WTC11 (cell line): ENCODE measurements around the gene ATF3. TPM values are rescaled to one million over a fixed set of nuclear protein-coding genes. Genes with fewer than 3 reads are reported as not detected.

Source experiments
- AR ChIP-seq: fragments of 250-450 bp; sonication (Bioruptor Pico); IDR thresholded peaks from 2 replicates; pipeline ENCODE4 v1.9.0; 2021; ENCODE audit warnings: mild to moderate bottlenecking
- ATF1 ChIP-seq: sonication (generic); formaldehyde crosslinking; IDR thresholded peaks from 2 replicates; pipeline ENCODE4 v1.8.1; 2023; ENCODE audit warnings: mild to moderate bottlenecking, moderate library complexity, missing genetic modification reagents
- ATF3 ChIP-seq: sonication (generic); formaldehyde crosslinking; conservative IDR thresholded peaks from 2 replicates; pipeline ENCODE4 v1.8.1; 2022; ENCODE audit warnings: mild to moderate bottlenecking, missing genetic modification reagents
- CREM ChIP-seq: sonication (generic); formaldehyde crosslinking; IDR thresholded peaks from 2 replicates; pipeline ENCODE4 v1.8.1; 2022; ENCODE audit warnings: mild to moderate bottlenecking, missing genetic modification reagents, moderate library complexity
- ESRRA ChIP-seq: sonication (generic); formaldehyde crosslinking; IDR thresholded peaks from 2 replicates; pipeline ENCODE4 v1.8.1; 2022; ENCODE audit warnings: mild to moderate bottlenecking, missing genetic modification reagents, borderline replicate concordance
- FOXP1 ChIP-seq: sonication (generic); formaldehyde crosslinking; IDR thresholded peaks from 2 replicates; pipeline ENCODE4 v1.8.0; 2022; ENCODE audit warnings: missing genetic modification reagents, mild to moderate bottlenecking, moderate library complexity, borderline replicate concordance
- JAZF1 ChIP-seq: fragments of 250-450 bp; sonication (Bioruptor Pico); IDR thresholded peaks from 2 replicates; pipeline ENCODE4 v1.9.0; 2021; ENCODE audit warnings: moderate library complexity, mild to moderate bottlenecking, inconsistent platforms
- JUN ChIP-seq: sonication (generic); formaldehyde crosslinking; IDR thresholded peaks from 2 replicates; pipeline ENCODE4 v1.8.0; 2023; ENCODE audit warnings: mild to moderate bottlenecking, missing genetic modification reagents
- MYBL2 ChIP-seq: sonication (generic); formaldehyde crosslinking; IDR thresholded peaks from 2 replicates; pipeline ENCODE4 v1.8.1; 2023; ENCODE audit warnings: mild to moderate bottlenecking, moderate library complexity, missing genetic modification reagents
- NR2C2 ChIP-seq: sonication (generic); formaldehyde crosslinking; IDR thresholded peaks from 2 replicates; pipeline ENCODE4 v1.8.0; 2022; ENCODE audit warnings: mild to moderate bottlenecking, missing genetic modification reagents
- NR3C1 ChIP-seq: sonication (generic); formaldehyde crosslinking; conservative IDR thresholded peaks from 2 replicates; pipeline ENCODE4 v1.8.1; 2023; ENCODE audit warnings: low read depth, mild to moderate bottlenecking, missing genetic modification reagents
- PRRX2 ChIP-seq: fragments of 250-450 bp; sonication (Bioruptor Pico); IDR thresholded peaks from 2 replicates; pipeline ENCODE4 v1.8.0; 2021; ENCODE audit warnings: mild to moderate bottlenecking
- RELA ChIP-seq: sonication (generic); formaldehyde crosslinking; IDR thresholded peaks from 2 replicates; pipeline ENCODE4 v1.8.1; 2022; ENCODE audit warnings: missing genetic modification reagents, mild to moderate bottlenecking, borderline replicate concordance
- RORB ChIP-seq: fragments of 250-450 bp; sonication (Bioruptor Pico); IDR thresholded peaks from 2 replicates; pipeline ENCODE4 v1.9.0; 2021; ENCODE audit warnings: mild to moderate bottlenecking
- SP1 ChIP-seq: sonication (generic); formaldehyde crosslinking; conservative IDR thresholded peaks from 2 replicates; pipeline ENCODE4 v1.8.1; 2022; ENCODE audit warnings: missing genetic modification reagents
- TEAD1 ChIP-seq: sonication (generic); formaldehyde crosslinking; IDR thresholded peaks from 2 replicates; pipeline ENCODE4 v1.8.0; 2022; ENCODE audit warnings: mild to moderate bottlenecking, missing genetic modification reagents
- TEAD4 ChIP-seq: sonication (generic); formaldehyde crosslinking; IDR thresholded peaks from 2 replicates; pipeline ENCODE4 v1.8.0; 2022; ENCODE audit warnings: mild to moderate bottlenecking, missing genetic modification reagents
- TP53 ChIP-seq: sonication (generic); formaldehyde crosslinking; IDR thresholded peaks from 2 replicates; pipeline ENCODE4 v1.8.1; 2023; ENCODE audit warnings: mild to moderate bottlenecking, missing genetic modification reagents
- USF1 ChIP-seq: sonication (generic); formaldehyde crosslinking; IDR thresholded peaks from 2 replicates; pipeline ENCODE4 v1.8.0; 2022; ENCODE audit warnings: mild to moderate bottlenecking, missing genetic modification reagents
- ZNF121 ChIP-seq: sonication (generic); formaldehyde crosslinking; IDR thresholded peaks from 2 replicates; pipeline ENCODE4 v1.8.0; 2023; ENCODE audit warnings: missing genetic modification reagents
- ZNF317 ChIP-seq: sonication (generic); formaldehyde crosslinking; IDR thresholded peaks from 2 replicates; pipeline ENCODE4 v1.8.1; 2023; ENCODE audit warnings: low read depth, mild to moderate bottlenecking, moderate library complexity, missing genetic modification reagents, borderline replicate concordance
- ZNF512 ChIP-seq: sonication (generic); formaldehyde crosslinking; IDR thresholded peaks from 2 replicates; pipeline ENCODE4 v1.8.1; 2022; ENCODE audit warnings: missing genetic modification reagents, borderline replicate concordance
- total RNA-seq: library from RNA; stranded (reverse); gene quantifications from 3 replicates; pipeline ENCODE4 v1.2.3, GENCODE V29; 2021
- TF ChIP-seq, protein P1 (sequence below): sonication (generic); formaldehyde crosslinking; IDR thresholded peaks from 2 replicates; pipeline ENCODE4 v1.8.1; 2022; ENCODE audit warnings: low read depth, missing genetic modification reagents, borderline replicate concordance
- TF ChIP-seq, protein P2 (sequence below): sonication (generic); formaldehyde crosslinking; IDR thresholded peaks from 2 replicates; pipeline ENCODE4 v1.8.0; 2022; ENCODE audit warnings: mild to moderate bottlenecking, missing genetic modification reagents
- TF ChIP-seq, protein P3 (sequence below): sonication (generic); formaldehyde crosslinking; IDR thresholded peaks from 2 replicates; pipeline ENCODE4 v1.8.1; 2023; ENCODE audit warnings: mild to moderate bottlenecking, missing genetic modification reagents
- TF ChIP-seq, protein P4 (sequence below): sonication (generic); formaldehyde crosslinking; IDR thresholded peaks from 2 replicates; pipeline ENCODE4 v1.8.0; 2022; ENCODE audit warnings: mild to moderate bottlenecking, missing genetic modification reagents
- TF ChIP-seq, protein P5 (sequence below): sonication (generic); formaldehyde crosslinking; IDR thresholded peaks from 2 replicates; pipeline ENCODE4 v1.8.1; 2022; ENCODE audit warnings: low read depth, mild to moderate bottlenecking, moderate library complexity, missing genetic modification reagents, borderline replicate concordance

The ATF3 gene
- total RNA-seq, 1 experiment from 2014 or later, result 19.4 TPM

DNA sequence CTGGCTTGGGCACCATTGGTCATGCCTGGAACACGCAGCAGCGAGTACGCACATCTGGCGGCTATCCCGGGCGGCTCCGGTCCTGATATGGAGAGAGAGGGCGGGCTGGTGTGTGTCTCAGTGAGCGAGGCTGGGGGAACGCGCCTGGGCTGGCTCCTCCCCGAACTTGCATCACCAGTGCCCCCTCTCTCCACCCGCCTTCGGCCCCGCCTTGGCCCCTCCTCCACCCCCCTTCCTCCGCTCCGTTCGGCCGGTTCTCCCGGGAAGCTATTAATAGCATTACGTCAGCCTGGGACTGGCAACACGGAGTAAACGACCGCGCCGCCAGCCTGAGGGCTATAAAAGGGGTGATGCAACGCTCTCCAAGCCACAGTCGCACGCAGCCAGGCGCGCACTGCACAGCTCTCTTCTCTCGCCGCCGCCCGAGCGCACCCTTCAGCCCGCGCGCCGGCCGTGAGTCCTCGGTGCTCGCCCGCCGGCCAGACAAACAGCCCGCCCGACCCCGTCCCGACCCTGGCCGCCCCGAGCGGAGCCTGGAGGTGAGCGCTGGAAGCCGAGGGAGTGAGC lies at the start of gene ATF3 (continued):
- TF ChIP-seq ESRRA (CRISPR knock-in tag), result no peak
- TF ChIP-seq, protein P1, sequence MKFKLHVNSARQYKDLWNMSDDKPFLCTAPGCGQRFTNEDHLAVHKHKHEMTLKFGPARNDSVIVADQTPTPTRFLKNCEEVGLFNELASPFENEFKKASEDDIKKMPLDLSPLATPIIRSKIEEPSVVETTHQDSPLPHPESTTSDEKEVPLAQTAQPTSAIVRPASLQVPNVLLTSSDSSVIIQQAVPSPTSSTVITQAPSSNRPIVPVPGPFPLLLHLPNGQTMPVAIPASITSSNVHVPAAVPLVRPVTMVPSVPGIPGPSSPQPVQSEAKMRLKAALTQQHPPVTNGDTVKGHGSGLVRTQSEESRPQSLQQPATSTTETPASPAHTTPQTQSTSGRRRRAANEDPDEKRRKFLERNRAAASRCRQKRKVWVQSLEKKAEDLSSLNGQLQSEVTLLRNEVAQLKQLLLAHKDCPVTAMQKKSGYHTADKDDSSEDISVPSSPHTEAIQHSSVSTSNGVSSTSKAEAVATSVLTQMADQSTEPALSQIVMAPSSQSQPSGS (CRISPR knock-in tag), result no peak
- peak; percentile 59; the same call in 1 of the 2 replicates for TF ChIP-seq CREM (CRISPR knock-in tag)
- TF ChIP-seq MYBL2 (CRISPR knock-in tag), result peak; percentile 64; the same call in 1 of the 2 replicates
- TF ChIP-seq, protein P2, sequence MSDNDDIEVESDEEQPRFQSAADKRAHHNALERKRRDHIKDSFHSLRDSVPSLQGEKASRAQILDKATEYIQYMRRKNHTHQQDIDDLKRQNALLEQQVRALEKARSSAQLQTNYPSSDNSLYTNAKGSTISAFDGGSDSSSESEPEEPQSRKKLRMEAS (CRISPR knock-in tag), result peak; percentile 86; the same call in 1 of the 2 replicates
- no peak for TF ChIP-seq NR3C1 (CRISPR knock-in tag)
- TF ChIP-seq, protein P3, sequence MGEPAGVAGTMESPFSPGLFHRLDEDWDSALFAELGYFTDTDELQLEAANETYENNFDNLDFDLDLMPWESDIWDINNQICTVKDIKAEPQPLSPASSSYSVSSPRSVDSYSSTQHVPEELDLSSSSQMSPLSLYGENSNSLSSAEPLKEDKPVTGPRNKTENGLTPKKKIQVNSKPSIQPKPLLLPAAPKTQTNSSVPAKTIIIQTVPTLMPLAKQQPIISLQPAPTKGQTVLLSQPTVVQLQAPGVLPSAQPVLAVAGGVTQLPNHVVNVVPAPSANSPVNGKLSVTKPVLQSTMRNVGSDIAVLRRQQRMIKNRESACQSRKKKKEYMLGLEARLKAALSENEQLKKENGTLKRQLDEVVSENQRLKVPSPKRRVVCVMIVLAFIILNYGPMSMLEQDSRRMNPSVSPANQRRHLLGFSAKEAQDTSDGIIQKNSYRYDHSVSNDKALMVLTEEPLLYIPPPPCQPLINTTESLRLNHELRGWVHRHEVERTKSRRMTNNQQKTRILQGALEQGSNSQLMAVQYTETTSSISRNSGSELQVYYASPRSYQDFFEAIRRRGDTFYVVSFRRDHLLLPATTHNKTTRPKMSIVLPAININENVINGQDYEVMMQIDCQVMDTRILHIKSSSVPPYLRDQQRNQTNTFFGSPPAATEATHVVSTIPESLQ (CRISPR knock-in tag), result no peak
- 0 out of 2 replicates have a peak, but pooled peaks have one; percentile 31 for TF ChIP-seq ZNF317 (CRISPR knock-in tag)
- TF ChIP-seq, protein P4, sequence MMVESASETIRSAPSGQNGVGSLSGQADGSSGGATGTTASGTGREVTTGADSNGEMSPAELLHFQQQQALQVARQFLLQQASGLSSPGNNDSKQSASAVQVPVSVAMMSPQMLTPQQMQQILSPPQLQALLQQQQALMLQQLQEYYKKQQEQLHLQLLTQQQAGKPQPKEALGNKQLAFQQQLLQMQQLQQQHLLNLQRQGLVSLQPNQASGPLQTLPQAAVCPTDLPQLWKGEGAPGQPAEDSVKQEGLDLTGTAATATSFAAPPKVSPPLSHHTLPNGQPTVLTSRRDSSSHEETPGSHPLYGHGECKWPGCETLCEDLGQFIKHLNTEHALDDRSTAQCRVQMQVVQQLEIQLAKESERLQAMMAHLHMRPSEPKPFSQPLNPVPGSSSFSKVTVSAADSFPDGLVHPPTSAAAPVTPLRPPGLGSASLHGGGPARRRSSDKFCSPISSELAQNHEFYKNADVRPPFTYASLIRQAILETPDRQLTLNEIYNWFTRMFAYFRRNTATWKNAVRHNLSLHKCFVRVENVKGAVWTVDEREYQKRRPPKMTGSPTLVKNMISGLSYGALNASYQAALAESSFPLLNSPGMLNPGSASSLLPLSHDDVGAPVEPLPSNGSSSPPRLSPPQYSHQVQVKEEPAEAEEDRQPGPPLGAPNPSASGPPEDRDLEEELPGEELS (CRISPR knock-in tag), result no peak
- TF ChIP-seq PRRX2 (CRISPR knock-in tag), result 0 out of 2 replicates have a peak, but pooled peaks have one; percentile 50
- TF ChIP-seq RORB (CRISPR knock-in tag), result peak; percentile 38; the same call in 1 of the 2 replicates
- TF ChIP-seq AR (CRISPR knock-in tag), result 0 out of 2 replicates have a peak, but pooled peaks have one; percentile 19
- peak; percentile 98 for TF ChIP-seq ATF3 (CRISPR knock-in tag)
- TF ChIP-seq USF1 (CRISPR knock-in tag), result no peak
- TF ChIP-seq JAZF1 (CRISPR knock-in tag), result no peak
- TF ChIP-seq TEAD1 (CRISPR knock-in tag), result peak; percentile 40; the same call in 1 of the 2 replicates
- TF ChIP-seq ZNF121, result no peak
- TF ChIP-seq, protein P5, sequence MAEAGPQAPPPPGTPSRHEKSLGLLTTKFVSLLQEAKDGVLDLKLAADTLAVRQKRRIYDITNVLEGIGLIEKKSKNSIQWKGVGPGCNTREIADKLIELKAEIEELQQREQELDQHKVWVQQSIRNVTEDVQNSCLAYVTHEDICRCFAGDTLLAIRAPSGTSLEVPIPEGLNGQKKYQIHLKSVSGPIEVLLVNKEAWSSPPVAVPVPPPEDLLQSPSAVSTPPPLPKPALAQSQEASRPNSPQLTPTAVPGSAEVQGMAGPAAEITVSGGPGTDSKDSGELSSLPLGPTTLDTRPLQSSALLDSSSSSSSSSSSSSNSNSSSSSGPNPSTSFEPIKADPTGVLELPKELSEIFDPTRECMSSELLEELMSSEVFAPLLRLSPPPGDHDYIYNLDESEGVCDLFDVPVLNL, result 0 out of 2 replicates have a peak, but pooled peaks have one; percentile 42
- TF ChIP-seq RELA (CRISPR knock-in tag), result peak; percentile 57; the same call in 1 of the 2 replicates
- TF ChIP-seq NR2C2 (CRISPR knock-in tag), result no peak
- peak; percentile 75 for TF ChIP-seq SP1 (CRISPR knock-in tag)
- TF ChIP-seq ATF1, result no peak
- TF ChIP-seq TEAD4 (CRISPR knock-in tag), result no peak
- TF ChIP-seq TP53 (CRISPR knock-in tag), result peak; percentile 46; the same call in 1 of the 2 replicates
- TF ChIP-seq FOXP1 (CRISPR knock-in tag), result peak; percentile 93
- no peak for TF ChIP-seq JUN (CRISPR knock-in tag)
- no peak for TF ChIP-seq ZNF512 (CRISPR knock-in tag)
